Measurements from ENCODE around the gene RIT2. TPM values are rescaled to one million over a fixed set of nuclear protein-coding genes. Genes with fewer than 3 reads are reported as not detected.
"Not testable (repeated sequence)": the region's sequence is repeated elsewhere in the genome, so short reads cannot be mapped to it uniquely, and the experiment has no call there.

Gene RIT2
- total and polyA plus RNA-seq, 8 donors = not detected

DNA sequence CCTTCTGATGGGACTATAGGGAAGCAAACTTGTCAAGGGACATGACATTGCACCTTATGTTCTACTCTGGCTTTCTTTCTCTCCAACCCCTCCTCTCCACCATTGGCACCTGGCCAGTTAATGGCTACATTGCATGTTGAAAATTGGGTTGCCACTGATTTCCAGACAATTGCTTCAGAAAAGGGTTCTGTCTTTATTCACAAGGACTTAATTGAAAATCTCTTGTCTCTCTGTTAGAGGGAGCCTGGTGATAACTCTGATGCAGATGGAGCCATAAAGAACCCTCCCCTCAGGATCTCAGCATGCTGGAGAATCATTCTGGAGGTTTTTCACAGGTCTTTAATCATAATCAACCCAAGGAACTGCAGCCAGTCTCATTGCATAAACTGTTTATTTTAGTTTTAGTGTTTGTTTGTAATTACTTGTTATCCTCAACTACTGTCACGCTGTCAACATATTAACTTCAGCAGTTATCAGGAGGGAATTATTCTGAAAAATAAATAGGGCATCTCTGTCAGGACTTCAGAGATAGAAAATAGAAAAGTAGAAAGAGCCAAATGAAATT lies 316.8 kb downstream of the RIT2 start:
- Histone ChIP-seq H3K27ac (no peak overlapping the region), H3K9me3 (no peaks in the 10 kb centered on the region), H3K4me1 (no peaks in the 10 kb centered on the region), H3K4me3 (no peak overlapping the region), H3K27me3 (no peaks in the 10 kb centered on the region), H3K36me3 (no peaks in the 10 kb centered on the region)
- TF ChIP-seq POLR2A (IDR thresholded peaks at IDR 0.05) (no peak), EP300 (IDR thresholded peaks at IDR 0.05) (no peak), CTCF (IDR thresholded peaks at IDR 0.05) (no peak), POLR2AphosphoS5 (IDR thresholded peaks at IDR 0.05) (no peak)
- DNase-seq = peak in 1 of 2 donors; percentile 15
- intact Hi-C loops (cut with DNase I; ENCODE audit: low total_unique reads) = no loop called here
- 46 to 69% (median 59%) methylated on average over 1 of the region's 1 CpG for WGBS, 5 donors

DNA sequence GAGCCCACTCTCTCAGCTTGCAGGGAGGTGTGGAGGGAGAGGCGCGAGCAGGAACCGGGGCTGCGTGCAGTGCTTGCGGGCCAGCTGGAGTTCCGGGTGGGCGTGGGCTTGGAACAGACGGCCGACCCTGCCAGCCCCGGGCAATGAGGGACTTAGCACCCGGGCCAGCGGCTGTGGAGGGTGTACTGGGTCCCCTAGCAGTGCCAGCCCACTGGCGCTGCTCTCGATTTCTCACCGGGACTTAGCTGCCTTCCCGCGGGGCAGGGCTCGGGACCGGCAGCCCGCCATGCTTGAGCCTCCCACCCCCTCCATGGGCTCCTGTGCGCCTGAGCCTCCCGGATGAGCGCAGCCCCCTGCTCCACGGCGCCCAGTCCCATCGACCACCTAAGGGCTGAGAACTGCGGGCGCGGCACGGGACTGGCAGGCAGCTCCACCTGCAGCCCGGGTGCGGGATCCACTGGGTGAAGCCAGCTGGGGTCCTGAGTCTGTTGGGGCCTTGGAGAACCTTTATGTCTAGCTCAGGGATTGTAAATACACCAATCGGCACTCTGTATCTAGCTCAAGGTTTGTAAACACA lies 320.2 kb downstream of the RIT2 start:
- H3K9me3 ChIP-seq; H3K27ac ChIP-seq; intact Hi-C loops (cut with DNase I; ENCODE audit: low total_unique reads); H3K4me3 ChIP-seq; H3K4me1 ChIP-seq; H3K36me3 ChIP-seq; H3K27me3 ChIP-seq; DNase-seq: not testable (repeated sequence)
- WGBS, 5 donors = 92 to 100% (median 94%) methylated on average over 1 to 33 of the region's 33 CpGs

DNA sequence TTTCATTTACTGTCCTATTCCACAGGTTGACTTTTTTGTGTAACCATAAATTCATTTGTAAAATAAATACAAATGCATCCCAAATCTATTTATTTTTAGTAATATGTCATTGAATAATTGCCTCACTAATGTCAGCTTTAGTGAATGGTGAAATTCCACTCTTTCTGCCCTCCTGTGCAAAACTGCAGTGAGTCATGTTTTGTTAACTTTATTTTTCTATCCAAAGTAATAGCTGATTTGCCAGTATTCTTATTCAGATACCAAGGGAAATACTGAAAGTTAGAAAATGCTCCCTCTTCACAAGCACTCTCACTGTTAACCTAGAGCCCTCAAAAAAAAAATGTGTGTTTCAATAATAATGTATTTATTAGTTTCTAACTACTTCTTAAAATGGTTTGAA lies 322.8 kb downstream of the RIT2 start:
- Histone ChIP-seq H3K4me3 (no peak overlapping the region), H3K9me3 (no peaks in the 10 kb centered on the region), H3K4me1 (no peaks in the 10 kb centered on the region), H3K36me3 (no peaks in the 10 kb centered on the region), H3K27me3 (no peaks in the 10 kb centered on the region), H3K27ac (no peak overlapping the region)
- TF ChIP-seq POLR2A (IDR thresholded peaks at IDR 0.05) = no peak
- TF ChIP-seq EP300 (IDR thresholded peaks at IDR 0.05) = no peak
- no peak for TF ChIP-seq CTCF (IDR thresholded peaks at IDR 0.05)
- TF ChIP-seq POLR2AphosphoS5 (IDR thresholded peaks at IDR 0.05) = no peak
- intact Hi-C loops (cut with DNase I; ENCODE audit: low total_unique reads) = no loop called here
- no peak for DNase-seq

GRCh38 chr18:42784632-42785031 lies 330.9 kb downstream of the RIT2 start:
- no peak for DNase-seq
- H3K9me3 ChIP-seq = no peaks in the 10 kb centered on the region
- WGBS, 5 donors = 65 to 92% (median 77%) methylated on average over 2 of the region's 2 CpGs

More at GRCh38 chr18:42784632-42785031, 330.9 kb downstream of the RIT2 start:
- Histone ChIP-seq H3K27ac (no peak overlapping the region), H3K27me3 (no peaks in the 10 kb centered on the region), H3K36me3 (no peaks in the 10 kb centered on the region), H3K4me3 (no peak overlapping the region), H3K4me1 (no peaks in the 10 kb centered on the region)
- intact Hi-C loops (cut with DNase I; ENCODE audit: low total_unique reads) = no loop called here
- TF ChIP-seq POLR2AphosphoS5 (IDR thresholded peaks at IDR 0.05) (no peak), CTCF (IDR thresholded peaks at IDR 0.05) (no peak), POLR2A (IDR thresholded peaks at IDR 0.05) (no peak), EP300 (IDR thresholded peaks at IDR 0.05) (no peak)
